Measurements from ENCODE around the gene DENND1C. TPM values are rescaled to one million over a fixed set of nuclear protein-coding genes. Genes with fewer than 3 reads are reported as not detected.
"Not testable (repeated sequence)": the region's sequence is repeated elsewhere in the genome, so short reads cannot be mapped to it uniquely, and the experiment has no call there.

The DENND1C gene
- total RNA-seq, 2 donors from 2014 or later, result 92.1 to 105 TPM

DNA sequence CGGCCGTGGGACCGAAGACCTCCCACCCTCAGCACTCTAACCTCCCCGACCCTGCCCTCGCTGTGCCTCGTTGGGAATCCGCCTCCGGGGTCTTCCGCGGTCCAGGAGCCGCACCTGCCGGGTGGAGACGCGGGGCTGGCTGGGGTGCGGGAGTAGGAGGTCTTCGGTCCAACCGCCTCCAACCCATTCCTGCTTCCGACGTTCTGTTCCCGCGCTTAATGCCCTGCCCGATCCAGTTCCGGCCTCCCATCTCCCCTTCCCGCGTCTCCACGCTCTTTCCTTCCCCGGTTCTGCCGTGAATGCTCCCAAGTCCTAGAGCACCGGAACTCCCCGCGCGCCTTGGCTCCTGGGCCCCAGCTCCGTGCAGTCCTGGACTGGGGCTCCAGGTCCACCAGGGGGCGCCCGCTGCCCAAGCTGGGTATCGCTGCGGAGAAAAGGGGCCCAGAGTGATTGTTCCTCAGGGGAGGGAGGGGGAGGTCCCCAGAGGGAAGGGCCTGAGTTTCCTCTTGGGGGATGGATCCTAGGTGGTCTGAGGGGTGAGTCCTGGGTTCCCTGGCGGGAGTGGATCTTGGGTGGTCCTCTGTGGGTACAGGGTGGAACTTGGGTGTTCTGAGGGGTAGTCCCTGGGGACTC lies 35.2 kb upstream of the DENND1C start:
- ATAC-seq (replicated peaks in 1 of 2) (peak; percentile 80 to 85), DNase-seq (peak; percentile 94 to 96)
- H3K4me3 Mint-ChIP-seq, result peak overlapping the region; percentile 90 to 98
- H3K36me3 Mint-ChIP-seq (ENCODE audit: insufficient read depth in 2 of 2), result no peaks in the 10 kb centered on the region
- peaks cover 49% of the 10 kb centered on the region for H3K4me1 Mint-ChIP-seq (ENCODE audit: low read depth)
- no peaks in the 10 kb centered on the region for H3K27me3 Mint-ChIP-seq (ENCODE audit: low read depth)
- H3K9me3 Mint-ChIP-seq, result no peaks in the 10 kb centered on the region
- peak overlapping the region; percentile 39 for H3K27ac Mint-ChIP-seq

- H3K27ac Mint-ChIP-seq, result peak overlapping the region; percentile 47
- H3K27me3 Mint-ChIP-seq (ENCODE audit: low read depth), result no peaks in the 10 kb centered on the region
These were observed 34.6 kb upstream of the DENND1C start for GRCh38 chr19:6516018-6516658.

DNA sequence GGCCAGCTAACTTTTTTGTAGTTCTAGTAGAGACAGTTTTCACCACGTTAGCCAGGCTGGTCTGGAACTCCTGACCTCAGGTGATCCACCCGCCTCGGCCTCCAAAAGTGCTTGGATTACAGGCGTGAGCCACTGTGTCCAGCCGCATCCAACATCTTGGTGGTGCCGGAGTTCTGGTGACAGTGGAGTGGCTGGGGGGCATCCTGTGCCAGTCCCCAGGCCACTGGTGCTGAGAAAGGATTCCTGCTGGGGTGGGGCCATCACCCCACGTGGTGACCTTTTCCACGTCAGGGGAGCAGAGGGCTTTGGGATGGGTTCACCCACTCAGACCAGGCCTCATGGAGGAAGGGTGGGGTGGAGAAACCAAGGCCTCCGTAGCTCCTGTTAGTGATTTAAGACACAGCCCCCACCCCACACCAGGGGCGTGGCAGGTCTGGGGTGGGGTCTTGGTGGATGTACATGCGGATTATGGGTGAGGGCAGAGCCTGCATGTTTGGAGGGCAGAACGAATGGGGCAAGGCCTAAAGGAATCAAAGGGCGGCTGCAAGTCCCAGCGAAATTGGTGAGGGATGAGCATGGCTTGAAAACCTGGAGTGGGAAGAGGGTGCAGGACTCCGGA lies 33.4 kb upstream of the DENND1C start:
- Mint-ChIP-seq H3K9me3 (no peaks in the 10 kb centered on the region), H3K27me3 (ENCODE audit: low read depth) (no peaks in the 10 kb centered on the region), H3K36me3 (ENCODE audit: insufficient read depth in 2 of 2) (no peaks in the 10 kb centered on the region), H3K4me3 (peak overlapping the region; percentile 39 to 77), H3K4me1 (ENCODE audit: low read depth) (peaks cover 45% of the 10 kb centered on the region), H3K27ac (no peak overlapping the region)
- DNase-seq (no peak), ATAC-seq (replicated peaks in 1 of 2) (no peak)

More at GRCh38 chr19:6516018-6516658, 34.6 kb upstream of the DENND1C start:
- no peaks in the 10 kb centered on the region for H3K9me3 Mint-ChIP-seq
- peaks cover 47% of the 10 kb centered on the region for H3K4me1 Mint-ChIP-seq (ENCODE audit: low read depth)
- ATAC-seq (replicated peaks in 1 of 2), result peak; percentile 58 to 69
- H3K4me3 Mint-ChIP-seq, result peak overlapping the region; percentile 90 to 98
- peak; percentile 78 to 81 for DNase-seq
- no peaks in the 10 kb centered on the region for H3K36me3 Mint-ChIP-seq (ENCODE audit: insufficient read depth in 2 of 2)

DNA sequence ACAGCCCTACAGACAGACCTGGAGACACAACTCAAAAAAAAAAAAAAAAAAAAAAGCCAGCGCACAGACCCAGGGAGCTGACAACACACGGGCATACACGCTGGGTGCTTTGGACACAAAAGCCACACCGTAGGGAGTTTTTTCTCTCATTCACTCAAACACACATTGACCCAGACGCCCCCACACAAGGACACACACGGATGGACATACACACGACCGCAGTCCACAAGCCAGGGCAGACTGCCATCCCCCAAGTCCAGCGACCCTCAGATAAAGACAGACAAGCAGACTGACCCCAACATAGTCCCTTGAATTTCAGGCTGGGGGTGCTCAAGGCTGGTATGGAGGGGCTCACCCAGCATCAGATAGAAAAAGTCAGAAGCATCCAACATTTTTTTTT lies 32.5 kb upstream of the DENND1C start:
- Mint-ChIP-seq H3K36me3 (ENCODE audit: insufficient read depth in 2 of 2) (no peaks in the 10 kb centered on the region), H3K27me3 (ENCODE audit: low read depth) (no peaks in the 10 kb centered on the region), H3K27ac (no peak overlapping the region), H3K4me3 (no peak overlapping the region), H3K4me1 (ENCODE audit: low read depth) (peaks cover 35% of the 10 kb centered on the region), H3K9me3 (no peaks in the 10 kb centered on the region)
- DNase-seq, result no peak
- no peak for ATAC-seq (replicated peaks in 1 of 2)

DNA sequence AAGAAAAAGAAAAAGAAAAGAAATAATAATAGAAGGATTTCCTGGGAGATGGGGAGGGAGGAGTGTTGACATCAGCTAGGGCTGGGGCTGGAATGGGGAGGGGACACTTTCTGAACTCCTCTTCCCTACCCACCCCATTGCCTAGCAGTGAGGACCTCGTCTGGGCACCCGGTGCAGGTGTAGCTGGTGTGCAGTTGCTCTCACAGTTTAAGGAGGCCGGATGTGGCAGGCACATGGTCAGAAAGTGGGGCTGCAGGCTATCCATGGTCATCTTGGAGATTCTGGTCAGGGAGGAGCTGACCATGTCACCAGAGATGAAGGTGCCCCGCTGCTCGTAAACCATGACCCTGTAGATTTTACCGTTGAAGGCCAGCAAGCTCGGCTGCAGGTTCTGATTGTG lies 29.0 kb upstream of the DENND1C start:
- Mint-ChIP-seq H3K27ac (no peak overlapping the region), H3K9me3 (no peaks in the 10 kb centered on the region), H3K36me3 (ENCODE audit: insufficient read depth in 2 of 2) (no peaks in the 10 kb centered on the region)

GRCh38 chr19:6509118-6509971 lies 27.8 kb upstream of the DENND1C start:
- no peak for DNase-seq
- ATAC-seq (replicated peaks in 1 of 2), result no peak
- Mint-ChIP-seq H3K36me3 (ENCODE audit: insufficient read depth in 2 of 2) (no peaks in the 10 kb centered on the region), H3K4me1 (ENCODE audit: low read depth) (peaks cover 8% of the 10 kb centered on the region), H3K4me3 (no peak overlapping the region), H3K27me3 (ENCODE audit: low read depth) (no peaks in the 10 kb centered on the region), H3K9me3 (no peaks in the 10 kb centered on the region), H3K27ac (no peak overlapping the region)

More for the DNA sequence above, 29.0 kb upstream of the DENND1C start:
- DNase-seq (no peak), ATAC-seq (replicated peaks in 1 of 2) (no peak)
- no peak overlapping the region for H3K4me3 Mint-ChIP-seq
- no peaks in the 10 kb centered on the region for H3K27me3 Mint-ChIP-seq (ENCODE audit: low read depth)
- peaks cover 5% of the 10 kb centered on the region for H3K4me1 Mint-ChIP-seq (ENCODE audit: low read depth)

DNA sequence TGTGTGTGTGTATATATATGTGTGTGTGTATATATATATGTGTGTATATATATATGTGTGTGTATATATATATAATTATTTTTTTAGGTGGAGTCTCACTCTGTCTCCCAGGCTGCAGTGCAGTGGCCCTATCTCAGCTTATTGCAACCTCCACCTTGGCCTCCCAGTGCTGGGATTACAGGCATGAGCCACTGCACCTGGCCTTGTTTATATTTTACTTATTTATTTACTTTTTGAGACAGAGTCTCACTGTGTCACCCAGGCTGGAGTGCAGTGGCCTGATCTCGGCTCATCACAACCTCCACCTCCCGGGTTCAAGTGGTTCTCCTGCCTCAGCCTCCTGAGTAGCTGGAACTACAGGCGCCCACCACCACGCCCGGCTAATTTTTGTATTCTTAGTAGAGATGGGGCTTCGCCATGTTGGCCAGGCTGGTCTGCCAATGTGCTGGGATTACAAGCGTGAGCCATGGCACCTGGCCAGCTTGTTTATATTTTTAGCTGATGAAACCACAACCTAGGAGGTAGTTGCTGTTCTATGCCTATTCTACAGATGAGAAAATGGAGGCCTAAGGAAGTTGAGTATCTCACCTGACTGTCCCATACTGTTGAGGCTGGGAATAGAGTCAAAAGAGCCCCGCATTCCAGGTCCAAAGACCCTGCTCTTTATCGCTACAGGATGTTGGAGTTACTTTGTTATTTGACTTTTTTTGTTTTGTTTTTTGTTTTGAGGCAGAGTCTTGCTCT lies 26.6 kb upstream of the DENND1C start:
- H3K4me3 Mint-ChIP-seq; H3K27me3 Mint-ChIP-seq (ENCODE audit: low read depth); H3K27ac Mint-ChIP-seq; H3K36me3 Mint-ChIP-seq (ENCODE audit: insufficient read depth in 2 of 2); H3K9me3 Mint-ChIP-seq; DNase-seq; ATAC-seq (replicated peaks in 1 of 2); H3K4me1 Mint-ChIP-seq (ENCODE audit: low read depth): not testable (repeated sequence)

GRCh38 chr19:6503407-6504201 lies 22.0 kb upstream of the DENND1C start:
- ATAC-seq (replicated peaks in 1 of 2) (no peak), DNase-seq (no peak)
- Mint-ChIP-seq H3K9me3 (no peaks in the 10 kb centered on the region), H3K27ac (no peak overlapping the region), H3K4me1 (ENCODE audit: low read depth) (peaks cover 22% of the 10 kb centered on the region), H3K27me3 (ENCODE audit: low read depth) (peaks cover 14% of the 10 kb centered on the region), H3K4me3 (peak overlapping the region; percentile 40 to 93), H3K36me3 (ENCODE audit: insufficient read depth in 2 of 2) (no peaks in the 10 kb centered on the region)

GRCh38 chr19:6501740-6502648 lies 20.4 kb upstream of the DENND1C start, which contains the start of gene TUBB4A:
Gene TUBB4A, minus strand, starts transcription at chr19:6502309. Its CDS starts 97 bp downstream, at chr19:6502212.
- Mint-ChIP-seq H3K4me3 (peak within 1 kb of the TSS; percentile 68 to 93), H3K9me3 (no peaks in the 10 kb centered on the region)

GRCh38 chr19:6500837-6501739 lies 19.5 kb upstream of the DENND1C start:
- ATAC-seq (replicated peaks in 1 of 2), result no peak
- Mint-ChIP-seq H3K9me3 (no peaks in the 10 kb centered on the region), H3K36me3 (ENCODE audit: insufficient read depth in 2 of 2) (no peaks in the 10 kb centered on the region)

More at GRCh38 chr19:6501740-6502648, 20.4 kb upstream of the DENND1C start, which contains the start of gene TUBB4A:
- H3K27ac Mint-ChIP-seq, result no peak within 1 kb of the TSS
- H3K36me3 Mint-ChIP-seq (ENCODE audit: insufficient read depth in 2 of 2), result no peaks in the 10 kb centered on the region
- ATAC-seq (replicated peaks in 1 of 2) (peak; percentile 76 to 83), DNase-seq (peak; percentile 58 to 67)
- H3K27me3 Mint-ChIP-seq (ENCODE audit: low read depth), result peaks cover 14% of the 10 kb centered on the region
- H3K4me1 Mint-ChIP-seq (ENCODE audit: low read depth), result peaks cover 22% of the 10 kb centered on the region

More at GRCh38 chr19:6500837-6501739, 19.5 kb upstream of the DENND1C start:
- DNase-seq, result no peak
- H3K4me1 Mint-ChIP-seq (ENCODE audit: low read depth), result peaks cover 22% of the 10 kb centered on the region
- peak overlapping the region; percentile 68 to 93 for H3K4me3 Mint-ChIP-seq
- no peak overlapping the region for H3K27ac Mint-ChIP-seq
- peaks cover 14% of the 10 kb centered on the region for H3K27me3 Mint-ChIP-seq (ENCODE audit: low read depth)
